ENCODE results near the gene LTN1.
A peak's percentile ranks its signal among the peaks of the same experiment; 100 is the strongest.

Gene LTN1

GRCh38 chr21:28884976-28885852 is 107.5 kb downstream of the LTN1 start:
- DNase-seq (ENCODE audit: low read depth) = peak; percentile 83
- H3K4me3 ChIP-seq (ENCODE audit: low read depth, low read length) = peak overlapping the region; percentile 71
- no peak for TF ChIP-seq CTCF (IDR thresholded peaks at IDR 0.05; ENCODE audit: low read depth, low read length, missing control alignments)

GRCh38 chr21:28884481-28884880 is 108.2 kb downstream of the LTN1 start:
- H3K4me3 ChIP-seq (ENCODE audit: low read depth, low read length) = peak overlapping the region; percentile 71
- TF ChIP-seq CTCF (IDR thresholded peaks at IDR 0.05; ENCODE audit: low read depth, low read length, missing control alignments) = no peak
- DNase-seq (ENCODE audit: low read depth) = peak; percentile 15

- TF ChIP-seq CTCF (IDR thresholded peaks at IDR 0.05; ENCODE audit: low read depth, low read length, missing control alignments) = no peak
- H3K4me3 ChIP-seq (ENCODE audit: low read depth, low read length) = no peak overlapping the region; the same call in 1 of the 2 replicates
- DNase-seq (ENCODE audit: low read depth) = no peak
Measured at GRCh38 chr21:28883931-28884330, 108.7 kb downstream of the LTN1 start.

- no peak for DNase-seq (ENCODE audit: low read depth)
- no peak for TF ChIP-seq CTCF (IDR thresholded peaks at IDR 0.05; ENCODE audit: low read depth, low read length, missing control alignments)
- H3K4me3 ChIP-seq (ENCODE audit: low read depth, low read length) = no peak overlapping the region
Measured at GRCh38 chr21:28882345-28882744, 110.3 kb downstream of the LTN1 start.

Data from GM12864 (cell line).